HG02623 (cell line): Measurements from ENCODE around the gene EVPL.
"Not testable (repeated sequence)": the region's sequence is repeated elsewhere in the genome, so short reads cannot be mapped to it uniquely, and the experiment has no call there.

ENCODE experiments used
- ATAC-seq: cut with Tn5 transposase; IDR thresholded peaks from one replicate; pipeline ENCODE4 v1.9.1; 2021; ENCODE audit warnings: moderate library complexity; ENCODE audit not compliant: unreplicated experiment

EVPL gene

GRCh38 chr17:76048711-76049110 is 21.6 kb upstream of the EVPL start:
- ATAC-seq, result no peak

- ATAC-seq, result no peak
Measured at GRCh38 chr17:76048025-76048605, 21.0 kb upstream of the EVPL start.

- ATAC-seq, result no peak
Measured at GRCh38 chr17:76046064-76046463, 19.0 kb upstream of the EVPL start.

GRCh38 chr17:76044475-76045007 is 17.4 kb upstream of the EVPL start:
- ATAC-seq, result not testable (repeated sequence)

- not testable (repeated sequence) for ATAC-seq
Measured at GRCh38 chr17:76042868-76043267, 15.8 kb upstream of the EVPL start.

GRCh38 chr17:76040376-76040775 is 13.3 kb upstream of the EVPL start:
- no peak for ATAC-seq

GRCh38 chr17:76039121-76039520 is 12.0 kb upstream of the EVPL start:
- no peak for ATAC-seq

GRCh38 chr17:76038050-76038449 is 10.9 kb upstream of the EVPL start:
- no peak for ATAC-seq

GRCh38 chr17:76036497-76037261 is 9.6 kb upstream of the EVPL start:
- ATAC-seq, result no peak

GRCh38 chr17:76034428-76035350 is 7.6 kb upstream of the EVPL start:
- ATAC-seq, result no peak

- ATAC-seq, result no peak
Measured at GRCh38 chr17:76033139-76033538, 6.0 kb upstream of the EVPL start.

GRCh38 chr17:76032780-76033108 is 5.6 kb upstream of the EVPL start:
- ATAC-seq, result no peak

GRCh38 chr17:76032073-76032779 is 5.1 kb upstream of the EVPL start:
- no peak for ATAC-seq

GRCh38 chr17:76026714-76027158 is 370 bp downstream of the EVPL start:
- no peak for ATAC-seq

GRCh38 chr17:76025294-76025693 is 1.8 kb downstream of the EVPL start:
- no peak for ATAC-seq

- no peak for ATAC-seq
Measured at GRCh38 chr17:76024353-76024752, 2.8 kb downstream of the EVPL start.

- no peak for ATAC-seq
Measured at GRCh38 chr17:76023900-76024237, 3.2 kb downstream of the EVPL start.

GRCh38 chr17:76022973-76023899 is 3.9 kb downstream of the EVPL start:
- ATAC-seq, result no peak

GRCh38 chr17:76022285-76022684 is 4.8 kb downstream of the EVPL start:
- ATAC-seq, result no peak
